A673 (cell line): ENCODE measurements around the gene DNLZ.

ENCODE experiments used
- CTCF ChIP-seq: fragments of 300-800, 200-600 bp; sonication (generic); conservative IDR thresholded peaks from 2 replicates; pipeline ENCODE4 v1.5.1; 2017; ENCODE audit warnings: low read depth, mild to moderate bottlenecking, antibody characterized with exemption, low read length, moderate library complexity, mixed read lengths
- EZH2 ChIP-seq: fragments of 200-600 bp; sonication (generic); IDR thresholded peaks from 2 replicates; pipeline ENCODE4 v1.6.1; 2017; ENCODE audit warnings: borderline replicate concordance, low read depth, mild to moderate bottlenecking, mixed read lengths, antibody characterized with exemption, low read length; ENCODE audit not compliant: poor library complexity, severe bottlenecking

GRCh38 chr9:136333486-136333885 lies 30.1 kb downstream of the DNLZ start:
- TF ChIP-seq CTCF (no peak), EZH2 (no peak)
